Mucosa of descending colon (tissue), 3 donors: ENCODE results near the gene C16orf92. TPM values are rescaled to one million over a fixed set of nuclear protein-coding genes. Genes with fewer than 3 reads are reported as not detected.
A peak's percentile ranks its signal among the peaks of the same experiment; 100 is the strongest.

ENCODE experiments used
- ATAC-seq: fragments of 200-7000 bp; cut with Tn5 transposase; one replicate; pipeline ENCODE4 v1.9.1; 2020; ENCODE audit warnings: mild to moderate bottlenecking, moderate library complexity
- DNase-seq, 3 donors: peaks; one replicate each; pipeline ENCODE4 v3.0.0-alpha.2; 2020
- H3K36me3 ChIP-seq: fragments of 200-600 bp; one replicate; pipeline ENCODE4 v1.8.0; 2021; ENCODE audit warnings: low read depth, mild to moderate bottlenecking
- H3K4me1 ChIP-seq: fragments of 200-600 bp; one replicate; pipeline ENCODE4 v1.8.0; 2021; ENCODE audit warnings: low read depth, mild to moderate bottlenecking
- H3K4me3 ChIP-seq: fragments of 200-600 bp; one replicate; pipeline ENCODE4 v1.8.0; 2021; ENCODE audit warnings: mild to moderate bottlenecking
- H3K9me3 ChIP-seq: fragments of 200-600 bp; one replicate; pipeline ENCODE4 v1.8.0; 2021; ENCODE audit warnings: mild to moderate bottlenecking
- intact Hi-C, 2 donors: fragments of 100-400 bp; cut with DNase I in 1 of 2; cut with micrococcal nuclease in 1 of 2; formaldehyde crosslinking; loops; one replicate each; pipeline versions ENCODE4 v1.11.0 to v1.11.1; 2022; cut with DNase I, micrococcal nuclease
- total RNA-seq, 3 donors: library from RNA; stranded (reverse); fragmentation: NEBNext Ultra II Directional in 2 of 3; extraction: Animal tissue kit (Norgen Biotek cat#: 25700) in 2 of 3; gene quantifications; one replicate each; pipeline versions ENCODE4 v1.2.1 to v1.2.4, GENCODE V29; 2021 to 2023
- TF ChIP-seq, protein P1 (sequence below): fragments of 200-600 bp; IDR thresholded peaks from one replicate; pipeline ENCODE4 v1.8.0; 2022; ENCODE audit warnings: antibody characterized with exemption, mild to moderate bottlenecking
- donor health status: DM: no; HTN: no; CAD: no; lungs with moderate emphysema.
- donor health status: DM: no; HTN: no; CAD: no.
- donor health status: DM: no; HTN: yes; CAD: no.

C16orf92 gene
- total RNA-seq, 3 donors from 2014 or later = not detected

DNA sequence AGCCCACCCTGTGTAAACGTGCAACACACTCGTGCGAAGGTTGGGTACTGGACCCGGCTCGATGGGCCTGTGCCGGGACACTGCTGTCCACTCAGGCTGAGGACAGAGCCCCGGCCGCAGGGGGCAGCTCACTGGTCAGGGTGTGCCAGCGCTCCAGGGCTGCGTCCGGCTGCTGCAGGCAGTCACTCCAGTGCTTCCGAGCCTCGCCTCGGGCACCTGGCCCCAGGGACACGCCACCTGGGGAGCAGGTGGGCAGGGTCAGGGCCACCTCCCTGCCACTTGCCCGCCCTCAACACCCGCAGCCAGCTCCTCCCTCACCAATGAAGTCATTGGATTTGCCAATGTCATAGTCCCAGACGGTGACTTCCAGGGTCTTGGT lies 16.9 kb upstream of the C16orf92 start:
- H3K9me3 ChIP-seq = no peaks in the 10 kb centered on the region
- H3K36me3 ChIP-seq = no peaks in the 10 kb centered on the region
- H3K4me3 ChIP-seq = no peak overlapping the region
- TF ChIP-seq, protein P1, sequence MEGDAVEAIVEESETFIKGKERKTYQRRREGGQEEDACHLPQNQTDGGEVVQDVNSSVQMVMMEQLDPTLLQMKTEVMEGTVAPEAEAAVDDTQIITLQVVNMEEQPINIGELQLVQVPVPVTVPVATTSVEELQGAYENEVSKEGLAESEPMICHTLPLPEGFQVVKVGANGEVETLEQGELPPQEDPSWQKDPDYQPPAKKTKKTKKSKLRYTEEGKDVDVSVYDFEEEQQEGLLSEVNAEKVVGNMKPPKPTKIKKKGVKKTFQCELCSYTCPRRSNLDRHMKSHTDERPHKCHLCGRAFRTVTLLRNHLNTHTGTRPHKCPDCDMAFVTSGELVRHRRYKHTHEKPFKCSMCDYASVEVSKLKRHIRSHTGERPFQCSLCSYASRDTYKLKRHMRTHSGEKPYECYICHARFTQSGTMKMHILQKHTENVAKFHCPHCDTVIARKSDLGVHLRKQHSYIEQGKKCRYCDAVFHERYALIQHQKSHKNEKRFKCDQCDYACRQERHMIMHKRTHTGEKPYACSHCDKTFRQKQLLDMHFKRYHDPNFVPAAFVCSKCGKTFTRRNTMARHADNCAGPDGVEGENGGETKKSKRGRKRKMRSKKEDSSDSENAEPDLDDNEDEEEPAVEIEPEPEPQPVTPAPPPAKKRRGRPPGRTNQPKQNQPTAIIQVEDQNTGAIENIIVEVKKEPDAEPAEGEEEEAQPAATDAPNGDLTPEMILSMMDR = no peak
- DNase-seq = no peak
- intact Hi-C loops = no loop called here
- no peak for ATAC-seq
- peaks cover 8% of the 10 kb centered on the region for H3K4me1 ChIP-seq

DNA sequence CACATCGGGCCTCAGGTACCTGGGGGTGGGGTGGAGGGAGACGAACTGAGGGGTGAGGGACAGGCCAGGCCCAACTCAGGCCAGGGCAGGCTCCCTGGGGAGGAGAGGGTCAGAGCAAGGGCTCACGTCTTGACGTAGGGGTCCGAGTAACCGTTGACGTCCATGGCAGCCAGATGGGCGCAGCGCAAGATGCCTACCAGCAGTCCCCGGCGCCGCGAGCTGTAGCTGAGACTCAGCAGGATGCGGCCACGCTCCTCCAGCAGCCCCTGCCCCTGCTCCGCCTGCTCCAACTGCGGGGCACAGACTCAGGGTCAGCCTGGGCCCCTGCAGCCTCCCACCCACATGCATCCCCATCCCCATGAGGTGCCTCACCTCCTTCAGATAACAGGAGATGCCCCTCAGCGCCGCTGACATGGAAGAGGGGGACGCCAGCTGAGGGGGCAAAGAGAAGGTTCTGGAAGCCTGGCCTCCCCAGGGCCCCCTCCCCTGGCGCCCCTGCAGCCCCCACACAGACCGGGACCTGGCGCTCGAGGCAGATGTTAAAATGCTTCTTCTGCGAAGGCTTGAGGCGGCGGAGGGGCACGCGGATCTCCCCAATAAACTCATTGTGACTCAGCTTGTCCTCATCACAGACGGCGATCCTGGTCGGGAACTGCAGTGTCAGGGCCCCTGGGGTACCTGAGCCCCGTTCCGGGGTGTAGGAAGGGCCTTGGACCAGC lies 16.2 kb upstream of the C16orf92 start:
- Histone ChIP-seq H3K9me3 (no peaks in the 10 kb centered on the region), H3K4me1 (peaks cover 13% of the 10 kb centered on the region), H3K36me3 (no peaks in the 10 kb centered on the region), H3K4me3 (no peak overlapping the region)
- ATAC-seq (no peak), DNase-seq (no peak)
- intact Hi-C loops = no loop called here
- TF ChIP-seq, protein P1 = no peak

DNA sequence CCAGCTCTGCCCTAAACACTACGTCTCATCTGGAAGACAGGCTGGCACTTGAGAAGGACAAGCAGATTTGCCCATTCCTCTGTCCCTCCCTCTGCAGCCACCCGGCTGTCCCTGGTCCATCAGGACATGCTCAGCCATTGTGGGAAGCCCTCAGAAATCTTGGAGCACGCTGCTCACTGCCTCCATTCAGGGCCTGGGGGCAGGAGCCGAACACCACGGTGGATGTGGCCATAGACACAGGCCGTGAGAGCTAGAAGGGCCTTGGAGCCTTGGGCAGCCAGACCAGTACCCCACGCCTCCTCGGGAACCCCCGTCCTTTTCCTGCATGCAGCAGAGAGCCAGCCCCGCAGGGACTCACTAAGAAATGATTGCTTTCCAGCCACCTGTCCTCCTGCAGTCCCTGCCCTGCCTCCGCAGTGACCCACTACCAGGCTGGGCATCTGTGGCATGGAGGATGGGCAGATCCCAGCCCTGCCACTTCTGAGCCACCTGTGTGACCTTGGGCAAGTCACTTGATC lies 15.6 kb upstream of the C16orf92 start:
- no peaks in the 10 kb centered on the region for H3K9me3 ChIP-seq
- no peak for ATAC-seq
- H3K4me1 ChIP-seq = peaks cover 13% of the 10 kb centered on the region
- intact Hi-C loops = no loop called here
- no peak overlapping the region for H3K4me3 ChIP-seq
- TF ChIP-seq, protein P1 = no peak
- DNase-seq = no peak
- H3K36me3 ChIP-seq = no peaks in the 10 kb centered on the region

DNA sequence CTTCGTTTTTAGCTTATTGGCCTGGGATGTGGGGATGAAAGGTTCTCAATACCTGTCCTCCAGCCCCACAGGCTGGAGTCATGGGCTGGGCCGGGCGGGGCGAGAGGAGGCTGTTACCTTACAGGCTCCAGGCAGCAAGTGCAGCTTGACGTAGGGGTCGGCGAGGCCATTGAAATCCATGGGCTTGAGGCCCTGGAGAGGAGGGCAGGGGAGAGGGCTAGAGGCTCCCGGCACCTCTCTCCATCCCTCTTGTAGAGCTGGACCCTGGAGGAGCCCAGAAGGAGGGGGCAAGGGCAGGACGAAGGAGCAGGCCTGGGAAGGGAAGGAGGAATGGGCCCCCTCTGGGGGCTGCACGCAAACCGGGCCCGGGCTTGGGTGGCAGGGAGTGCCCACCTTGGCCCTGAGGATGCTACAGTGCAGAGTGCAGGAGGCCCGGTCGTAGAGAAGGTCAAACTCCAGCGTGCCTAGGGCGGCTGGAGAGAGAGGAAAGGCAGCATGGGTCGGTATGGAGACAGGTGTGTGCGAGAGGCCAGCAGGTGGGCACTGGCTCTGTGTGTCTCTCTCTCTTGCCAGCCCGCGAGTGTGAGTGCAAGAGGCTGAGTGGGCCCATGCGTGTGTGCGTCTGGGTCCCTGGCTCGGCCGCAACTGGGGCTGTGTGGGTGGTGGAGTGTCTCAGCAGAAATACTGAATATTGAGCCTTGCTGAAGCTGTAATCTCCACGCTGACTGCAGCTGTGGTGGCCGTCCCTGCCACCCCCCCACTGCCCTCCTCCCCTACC lies 13.7 kb upstream of the C16orf92 start:
- intact Hi-C loops = no loop called here
- peak in 1 of 3 donors; percentile 43 for DNase-seq
- no peaks in the 10 kb centered on the region for H3K9me3 ChIP-seq
- no peaks in the 10 kb centered on the region for H3K36me3 ChIP-seq
- peaks cover 13% of the 10 kb centered on the region for H3K4me1 ChIP-seq
- H3K4me3 ChIP-seq = no peak overlapping the region
- ATAC-seq = no peak
- TF ChIP-seq, protein P1 = no peak

DNA sequence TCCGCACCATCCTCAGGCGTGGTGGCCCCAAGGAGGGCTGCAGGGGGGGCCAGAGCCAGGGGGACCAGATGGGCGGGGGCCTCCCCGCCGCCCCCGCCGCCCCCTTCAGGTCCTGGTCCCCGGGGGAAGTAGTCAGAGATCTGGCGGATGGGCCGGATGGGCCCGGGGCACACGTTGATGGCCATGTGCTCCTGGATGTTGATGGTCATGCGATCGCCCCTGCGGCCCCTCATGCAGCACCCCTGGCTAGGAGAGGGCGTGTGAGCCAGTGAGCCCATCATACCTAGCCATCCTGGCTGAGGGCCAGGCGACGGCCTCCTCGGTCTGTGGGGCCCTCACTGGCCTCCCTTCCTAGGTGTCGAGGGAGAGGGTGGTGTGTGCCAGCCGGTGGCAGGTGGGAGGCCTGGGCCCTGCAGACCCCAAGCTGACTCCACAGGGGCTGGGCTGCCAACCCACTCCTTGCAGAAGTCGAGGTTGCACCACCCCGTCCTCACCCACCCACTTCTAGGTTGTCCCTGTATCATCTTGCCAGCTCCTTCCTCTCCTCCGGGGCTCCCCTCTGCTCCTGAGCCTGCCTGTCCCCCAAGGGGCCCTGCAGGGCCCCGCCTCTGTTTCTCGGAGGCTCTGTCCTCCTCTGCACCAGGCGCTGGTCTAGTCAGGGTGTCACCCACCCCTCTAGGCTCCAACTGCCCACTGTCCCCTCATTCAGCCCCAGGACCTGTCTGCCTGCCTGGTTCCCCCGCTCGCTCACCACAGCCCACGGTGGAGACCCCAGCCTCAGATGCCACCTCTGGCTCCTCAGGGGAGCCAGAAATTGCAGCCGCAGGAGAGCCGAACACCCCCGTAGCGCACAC lies 12.8 kb upstream of the C16orf92 start:
- Histone ChIP-seq H3K36me3 (no peaks in the 10 kb centered on the region), H3K4me3 (no peak overlapping the region), H3K9me3 (no peaks in the 10 kb centered on the region), H3K4me1 (peaks cover 13% of the 10 kb centered on the region)
- TF ChIP-seq, protein P1 = no peak
- intact Hi-C loops = no loop called here
- DNase-seq (no peak), ATAC-seq (no peak)
